GM12878 (cell line): ENCODE results near the gene ITIH5. TPM values are rescaled to one million over a fixed set of nuclear protein-coding genes. Genes with fewer than 3 reads are reported as not detected.
A peak's percentile ranks its signal among the peaks of the same experiment; 100 is the strongest.

Experiments
- ATAC-seq: fragments of 200-7000 bp; cut with Tn5 transposase; 3 replicates; pipeline ENCODE4 v1.9.1; 2020; ENCODE audit warnings: mild to moderate bottlenecking, moderate library complexity
- BruUV-seq: library from RNA; stranded (reverse); fragments of 400-500 nt; replicated peaks from 2 replicates; lab custom pipeline; 2021; lab: Mats Ljungman, UMichigan
- CTCF ChIA-PET: fragments of 300-600 bp; sonication (Branson Sonifier 250); formaldehyde crosslinking; extraction: SDS; loops from one replicate; lab custom pipeline; 2021; ENCODE audit warnings: inconsistent platforms; lab: Yijun Ruan, JAX
- POLR2A ChIA-PET: fragments of 350-600 bp; formaldehyde crosslinking; extraction: SDS; loops from one replicate; lab custom pipeline; 2021; ENCODE audit warnings: inconsistent platforms; lab: Charles Lee
- RAD21 ChIA-PET: fragments of 300-600 bp; sonication (Branson Sonifier 250); formaldehyde crosslinking; loops from one replicate; lab custom pipeline; 2023; ENCODE audit warnings: antibody characterized with exemption; ENCODE audit not compliant: unreplicated experiment; lab: Charles Lee
- SMC1A ChIA-PET: fragments of 300-600 bp; sonication (Branson Sonifier 250); formaldehyde crosslinking; loops from one replicate; lab custom pipeline; 2023; ENCODE audit not compliant: unreplicated experiment, uncharacterized antibody; lab: Charles Lee
- DNase-seq: peaks from one replicate; pipeline ENCODE4 v3.0.0-alpha.2; 2011; ENCODE audit warnings: low read depth, low spot score
- FAIRE-seq: peaks from 3 replicates; lab custom pipeline; 2011; peaks lifted over from hg19 to GRCh38; lab: Jason Lieb, UNC
- H2AFZ ChIP-seq: 2 replicates; pipeline ENCODE4 v1.6.0; 2011; ENCODE audit warnings: low read depth, low read length, control low read depth; ENCODE audit not compliant: control insufficient read depth
- H3K27ac ChIP-seq: 2 replicates; pipeline ENCODE4 v1.5.1; 2011; ENCODE audit warnings: control low read depth; ENCODE audit not compliant: control insufficient read depth, insufficient read depth
- H3K27me3 ChIP-seq, 2 experiments: replicated peaks in 1 of 2; 2 replicates each; pipeline versions ENCODE4 v1.6.0 to v1.6.1; 2011; ENCODE audit warnings: low read length in 1 of 2; ENCODE audit not compliant: control insufficient read depth in 2 of 2, insufficient read depth in 2 of 2
- H3K36me3 ChIP-seq, 2 experiments: 2 replicates each; pipeline ENCODE4 v1.5.1; 2011; ENCODE audit warnings: low read length in 1 of 2; ENCODE audit not compliant: control insufficient read depth in 2 of 2, insufficient read depth in 2 of 2
- H3K4me1 ChIP-seq: 2 replicates; pipeline ENCODE4 v1.6.1; 2011; ENCODE audit warnings: mild to moderate bottlenecking, low read length, moderate library complexity, mixed read lengths; ENCODE audit not compliant: control insufficient read depth, insufficient read depth
- H3K4me2 ChIP-seq: 2 replicates; pipeline ENCODE4 v1.6.0; 2011; ENCODE audit warnings: control low read depth; ENCODE audit not compliant: control insufficient read depth, insufficient read depth
- H3K4me3 ChIP-seq: fragments of 200-600 bp; sonication (generic); 2 replicates; pipeline ENCODE4 v1.5.1; 2016
- H3K79me2 ChIP-seq: 2 replicates; pipeline ENCODE4 v1.6.0; 2011; ENCODE audit warnings: low read length; ENCODE audit not compliant: control insufficient read depth, insufficient read depth
- H3K9ac ChIP-seq: 2 replicates; pipeline ENCODE4 v1.8.0; 2011; ENCODE audit warnings: low read length, control low read depth, mixed read lengths; ENCODE audit not compliant: control insufficient read depth, insufficient read depth
- H3K9me3 ChIP-seq: replicated peaks from 3 replicates; pipeline ENCODE4 v1.5.1; 2011; ENCODE audit warnings: mild to moderate bottlenecking, low read length; ENCODE audit not compliant: control insufficient read depth, insufficient read depth
- H4K20me1 ChIP-seq: 2 replicates; pipeline ENCODE4 v1.6.0; 2011; ENCODE audit not compliant: control insufficient read depth, insufficient read depth
- MEF2B ChIP-seq: fragments of 450-650 bp; IDR thresholded peaks from 2 replicates; pipeline ENCODE4 v1.6.1; 2018; ENCODE audit warnings: mild to moderate bottlenecking, moderate library complexity; ENCODE audit not compliant: partially characterized antibody, poor library complexity, severe bottlenecking
- RUNX3 ChIP-seq: IDR thresholded peaks from 2 replicates; pipeline ENCODE4 v1.6.1; 2012; ENCODE audit warnings: low read length, inconsistent platforms
- SPI1 ChIP-seq: IDR thresholded peaks from 2 replicates; pipeline ENCODE4 v1.6.1; 2011; ENCODE audit warnings: low read depth, mild to moderate bottlenecking, low read length, moderate library complexity, borderline replicate concordance; ENCODE audit not compliant: insufficient read depth
- WGBS: methylation state at CpG from one replicate; pipeline ENCODE4 v1.1.6; 2016; ENCODE audit warnings: low lambda C conversion rate; ENCODE audit not compliant: insufficient replicate concordance, insufficient coverage; ENCODE audit errors: missing lambda C conversion rate; 5-methylcytosine and 5-hydroxymethylcytosine counted together
- in situ Hi-C: fragments of 300-500 bp; cut with MboI; formaldehyde crosslinking; loops from 9 replicates; pipeline ENCODE4 v1.14.3; 2018; ENCODE audit warnings: mixed read lengths
- intact Hi-C: fragments of 100-400 bp; cut with micrococcal nuclease; formaldehyde crosslinking; loops from one replicate; pipeline ENCODE4 v1.14.2; 2022; ENCODE audit not compliant: unreplicated experiment
- polyA plus RNA-seq, 11 experiments: library from polyadenylated mRNA; depleted of rRNA in 4 of 11; unstranded in 6 of 11; stranded (reverse) in 5 of 11; fragments of >200 nt; fragmentation: Nextera tagmentation in 4 of 11; fragmentation: Illumina TruSeq in 1 of 11; extraction: Ambion mirVana in 4 of 11; extraction: Trizol in 1 of 11; gene quantifications; 1 replicate in 1 of 11; 2 replicates in 10 of 11; pipeline versions ENCODE4 v1.2.1 to v1.2.3, GENCODE V29; 2011 to 2016; ENCODE audit warnings: inconsistent platforms in 2 of 11, missing spikeins in 2 of 11, low read depth in 1 of 11
- total RNA-seq, 4 experiments: library from RNA; depleted of rRNA in 3 of 4; stranded (reverse); fragments of >200 nt in 3 of 4; fragmentation: Illumina TruSeq in 1 of 4; extraction: Trizol in 1 of 4; gene quantifications; 2 replicates each; pipeline versions ENCODE4 v1.2.1 to v1.2.3, GENCODE V29; 2013 to 2021
- TF ChIP-seq, protein P1 (sequence below), 3 experiments: IDR thresholded peaks in 2 of 3; conservative IDR thresholded peaks in 1 of 3; 2 replicates each; pipeline ENCODE4 v1.5.1; 2011; ENCODE audit warnings: low read depth in 3 of 3, low read length in 3 of 3, mild to moderate bottlenecking in 3 of 3, control low read depth in 2 of 3, moderate library complexity in 2 of 3, inconsistent platforms in 1 of 3, mixed read lengths in 1 of 3; ENCODE audit not compliant: control insufficient read depth in 2 of 3, insufficient read depth in 1 of 3; ENCODE audit errors: extremely low read depth in 1 of 3
- TF ChIP-seq, protein P2 (sequence below): fragments of 450-650 bp; IDR thresholded peaks from 2 replicates; pipeline ENCODE4 v1.6.1; 2017; ENCODE audit warnings: low read depth, mild to moderate bottlenecking, moderate library complexity
- TF ChIP-seq, protein P3 (sequence below): fragments of 450-650 bp; formaldehyde crosslinking; IDR thresholded peaks from 2 replicates; pipeline ENCODE4 v1.5.0; 2022; ENCODE audit warnings: mild to moderate bottlenecking, missing genetic modification characterization

The ITIH5 gene
- total and polyA plus RNA-seq, 10 of the 15 experiments (the other 5 are each of a cell fraction or from before 2014, with no cell fraction given): 0.14 to 0.43 (median 0.21) TPM; not detected in 7

DNA sequence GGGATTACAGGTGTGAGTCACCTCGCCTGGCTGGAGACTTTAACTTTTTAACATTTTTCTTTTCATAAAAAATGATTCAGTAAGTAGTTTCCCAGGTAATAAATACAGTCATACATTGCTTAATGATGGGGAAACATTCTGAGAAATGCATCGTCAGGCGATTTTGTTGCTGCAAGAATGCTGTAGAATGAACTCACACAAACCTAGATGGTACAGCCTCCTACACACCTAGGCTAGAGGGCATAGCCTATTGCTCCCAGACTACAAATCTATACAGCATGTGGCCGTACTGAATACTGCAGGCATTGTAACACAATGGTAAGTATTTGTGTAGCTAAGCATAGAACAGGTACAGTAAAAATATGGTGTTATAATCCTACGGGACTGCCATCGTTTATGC, 147.4 kb downstream of the ITIH5 start:
- SMC1A ChIA-PET: interaction anchor here (2.6 to 2.7 kb wide), 2 partner anchors 26 to 34 kb away, joined by 18 to 23 read pairs; no protein-coding TSS in a partner anchor
- intact Hi-C loops: no loop called here
- DNase-seq (no peak), FAIRE-seq (no peak), ATAC-seq (peak; percentile 53)
- RAD21 ChIA-PET: interaction anchor here (0.8 to 3.2 kb wide), 2 partner anchors 26 to 599 kb away, joined by 3 to 17 read pairs; no protein-coding TSS in a partner anchor
- no peaks in the 10 kb centered on the region for H3K36me3 ChIP-seq
- CTCF ChIA-PET: interaction anchor here (2.0 kb wide), 1 partner anchor 168 kb away, joined by 12 read pairs; no protein-coding TSS in a partner anchor
- H2AFZ ChIP-seq: no peak overlapping the region
- no peaks in the 10 kb centered on the region for H3K27me3 ChIP-seq
- no peaks in the 10 kb centered on the region; the same call in 2 of the 3 replicates for H3K9me3 ChIP-seq
- H3K4me2 ChIP-seq: no peak overlapping the region
- POLR2A ChIA-PET: no interaction called here
- no TSS peak for BruUV-seq
- in situ Hi-C loops: no loop called here
- TF ChIP-seq, protein P1, sequence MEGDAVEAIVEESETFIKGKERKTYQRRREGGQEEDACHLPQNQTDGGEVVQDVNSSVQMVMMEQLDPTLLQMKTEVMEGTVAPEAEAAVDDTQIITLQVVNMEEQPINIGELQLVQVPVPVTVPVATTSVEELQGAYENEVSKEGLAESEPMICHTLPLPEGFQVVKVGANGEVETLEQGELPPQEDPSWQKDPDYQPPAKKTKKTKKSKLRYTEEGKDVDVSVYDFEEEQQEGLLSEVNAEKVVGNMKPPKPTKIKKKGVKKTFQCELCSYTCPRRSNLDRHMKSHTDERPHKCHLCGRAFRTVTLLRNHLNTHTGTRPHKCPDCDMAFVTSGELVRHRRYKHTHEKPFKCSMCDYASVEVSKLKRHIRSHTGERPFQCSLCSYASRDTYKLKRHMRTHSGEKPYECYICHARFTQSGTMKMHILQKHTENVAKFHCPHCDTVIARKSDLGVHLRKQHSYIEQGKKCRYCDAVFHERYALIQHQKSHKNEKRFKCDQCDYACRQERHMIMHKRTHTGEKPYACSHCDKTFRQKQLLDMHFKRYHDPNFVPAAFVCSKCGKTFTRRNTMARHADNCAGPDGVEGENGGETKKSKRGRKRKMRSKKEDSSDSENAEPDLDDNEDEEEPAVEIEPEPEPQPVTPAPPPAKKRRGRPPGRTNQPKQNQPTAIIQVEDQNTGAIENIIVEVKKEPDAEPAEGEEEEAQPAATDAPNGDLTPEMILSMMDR (IDR thresholded peaks at IDR 0.05 in 2 of 3, conservative IDR thresholded peaks at IDR 0.05 in 1 of 3; ENCODE audit: control insufficient read depth in 2 of 3, extremely low read depth in 1 of 3, insufficient read depth in 1 of 3, low read depth in 3 of 3, low read length in 3 of 3): 0 out of 6 replicates have a peak, but pooled peaks of 1 of the 3 experiments have one; percentile 3
- TF ChIP-seq RUNX3: no peak
- H3K9ac ChIP-seq: no peak overlapping the region
- H3K4me3 ChIP-seq: no peak overlapping the region
- H4K20me1 ChIP-seq: no peaks in the 10 kb centered on the region
- peaks cover 10% of the 10 kb centered on the region for H3K4me1 ChIP-seq
- no peak overlapping the region for H3K27ac ChIP-seq
- no peaks in the 10 kb centered on the region for H3K79me2 ChIP-seq
- 58% methylated on average over 6 of the region's 6 CpGs for WGBS

- CTCF ChIA-PET: no interaction called here
- no peak for FAIRE-seq
- no peak overlapping the region for H3K27ac ChIP-seq
These were observed 148.1 kb downstream of the ITIH5 start for GRCh38 chr10:7518693-7519092.

More at GRCh38 chr10:7518693-7519092, 148.1 kb downstream of the ITIH5 start:
- no peak overlapping the region for H3K9ac ChIP-seq
- POLR2A ChIA-PET: no interaction called here
- BruUV-seq: no TSS peak
- H3K36me3 ChIP-seq: no peaks in the 10 kb centered on the region
- H4K20me1 ChIP-seq: no peaks in the 10 kb centered on the region
- no peaks in the 10 kb centered on the region for H3K79me2 ChIP-seq
- intact Hi-C loops (no loop called here), in situ Hi-C loops (no loop called here)
- no peak overlapping the region for H3K4me3 ChIP-seq
- TF ChIP-seq MEF2B (no peak), SPI1 (no peak)
- TF ChIP-seq, protein P2, sequence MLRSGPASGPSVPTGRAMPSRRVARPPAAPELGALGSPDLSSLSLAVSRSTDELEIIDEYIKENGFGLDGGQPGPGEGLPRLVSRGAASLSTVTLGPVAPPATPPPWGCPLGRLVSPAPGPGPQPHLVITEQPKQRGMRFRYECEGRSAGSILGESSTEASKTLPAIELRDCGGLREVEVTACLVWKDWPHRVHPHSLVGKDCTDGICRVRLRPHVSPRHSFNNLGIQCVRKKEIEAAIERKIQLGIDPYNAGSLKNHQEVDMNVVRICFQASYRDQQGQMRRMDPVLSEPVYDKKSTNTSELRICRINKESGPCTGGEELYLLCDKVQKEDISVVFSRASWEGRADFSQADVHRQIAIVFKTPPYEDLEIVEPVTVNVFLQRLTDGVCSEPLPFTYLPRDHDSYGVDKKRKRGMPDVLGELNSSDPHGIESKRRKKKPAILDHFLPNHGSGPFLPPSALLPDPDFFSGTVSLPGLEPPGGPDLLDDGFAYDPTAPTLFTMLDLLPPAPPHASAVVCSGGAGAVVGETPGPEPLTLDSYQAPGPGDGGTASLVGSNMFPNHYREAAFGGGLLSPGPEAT: no peak
- TF ChIP-seq, protein P3, sequence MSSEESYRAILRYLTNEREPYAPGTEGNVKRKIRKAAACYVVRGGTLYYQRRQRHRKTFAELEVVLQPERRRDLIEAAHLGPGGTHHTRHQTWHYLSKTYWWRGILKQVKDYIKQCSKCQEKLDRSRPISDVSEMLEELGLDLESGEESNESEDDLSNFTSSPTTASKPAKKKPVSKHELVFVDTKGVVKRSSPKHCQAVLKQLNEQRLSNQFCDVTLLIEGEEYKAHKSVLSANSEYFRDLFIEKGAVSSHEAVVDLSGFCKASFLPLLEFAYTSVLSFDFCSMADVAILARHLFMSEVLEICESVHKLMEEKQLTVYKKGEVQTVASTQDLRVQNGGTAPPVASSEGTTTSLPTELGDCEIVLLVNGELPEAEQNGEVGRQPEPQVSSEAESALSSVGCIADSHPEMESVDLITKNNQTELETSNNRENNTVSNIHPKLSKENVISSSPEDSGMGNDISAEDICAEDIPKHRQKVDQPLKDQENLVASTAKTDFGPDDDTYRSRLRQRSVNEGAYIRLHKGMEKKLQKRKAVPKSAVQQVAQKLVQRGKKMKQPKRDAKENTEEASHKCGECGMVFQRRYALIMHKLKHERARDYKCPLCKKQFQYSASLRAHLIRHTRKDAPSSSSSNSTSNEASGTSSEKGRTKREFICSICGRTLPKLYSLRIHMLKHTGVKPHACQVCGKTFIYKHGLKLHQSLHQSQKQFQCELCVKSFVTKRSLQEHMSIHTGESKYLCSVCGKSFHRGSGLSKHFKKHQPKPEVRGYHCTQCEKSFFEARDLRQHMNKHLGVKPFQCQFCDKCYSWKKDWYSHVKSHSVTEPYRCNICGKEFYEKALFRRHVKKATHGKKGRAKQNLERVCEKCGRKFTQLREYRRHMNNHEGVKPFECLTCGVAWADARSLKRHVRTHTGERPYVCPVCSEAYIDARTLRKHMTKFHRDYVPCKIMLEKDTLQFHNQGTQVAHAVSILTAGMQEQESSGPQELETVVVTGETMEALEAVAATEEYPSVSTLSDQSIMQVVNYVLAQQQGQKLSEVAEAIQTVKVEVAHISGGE: no peak
- peaks cover 10% of the 10 kb centered on the region for H3K4me1 ChIP-seq
- WGBS: 33% methylated on average over 1 of the region's 1 CpG
- no peak overlapping the region for H2AFZ ChIP-seq
- DNase-seq (no peak), ATAC-seq (no peak)
- no peaks in the 10 kb centered on the region for H3K9me3 ChIP-seq
- H3K27me3 ChIP-seq: no peaks in the 10 kb centered on the region
- SMC1A ChIA-PET: no interaction called here
- no peak overlapping the region for H3K4me2 ChIP-seq
- RAD21 ChIA-PET: no interaction called here
